Activated T-cell treated with anti-CD3 and anti-CD28 coated beads for 4 hours (primary cell): ENCODE data around the gene CARMIL1.
"Not testable (repeated sequence)": the region's sequence is repeated elsewhere in the genome, so short reads cannot be mapped to it uniquely, and the experiment has no call there.

Source experiments
- DNase-seq: peaks from one replicate; pipeline ENCODE4 v3.0.0-alpha.2; 2020

Gene CARMIL1

GRCh38 chr6:25586119-25586518 lies 306.9 kb downstream of the CARMIL1 start:
- DNase-seq = not testable (repeated sequence)

GRCh38 chr6:25586927-25587326 lies 307.8 kb downstream of the CARMIL1 start:
- no peak for DNase-seq

GRCh38 chr6:25590986-25591385 lies 311.8 kb downstream of the CARMIL1 start:
- no peak for DNase-seq

- DNase-seq = no peak
Measured at GRCh38 chr6:25596928-25597818, 318.0 kb downstream of the CARMIL1 start.

GRCh38 chr6:25599516-25600085 lies 320.4 kb downstream of the CARMIL1 start:
- DNase-seq = no peak

- DNase-seq = no peak
Measured at GRCh38 chr6:25601800-25602673, 322.9 kb downstream of the CARMIL1 start.

- DNase-seq = no peak
Measured at GRCh38 chr6:25602674-25602982, 323.5 kb downstream of the CARMIL1 start.

GRCh38 chr6:25603251-25603650 lies 324.1 kb downstream of the CARMIL1 start:
- DNase-seq = no peak

- no peak for DNase-seq
Measured at GRCh38 chr6:25606151-25606550, 327.0 kb downstream of the CARMIL1 start.

- DNase-seq = no peak
Measured at GRCh38 chr6:25608558-25609174, 329.5 kb downstream of the CARMIL1 start.

- no peak for DNase-seq
Measured at GRCh38 chr6:25612666-25613065, 333.5 kb downstream of the CARMIL1 start.

- DNase-seq = no peak
Measured at GRCh38 chr6:25613415-25613814, 334.2 kb downstream of the CARMIL1 start.

- no peak for DNase-seq
Measured at GRCh38 chr6:25614052-25614451, 334.9 kb downstream of the CARMIL1 start.

GRCh38 chr6:25615471-25615870 lies 336.3 kb downstream of the CARMIL1 start:
- no peak for DNase-seq

- DNase-seq = no peak
Measured at GRCh38 chr6:25617997-25618396, 338.8 kb downstream of the CARMIL1 start.

- no peak for DNase-seq
Measured at GRCh38 chr6:25619217-25619616, 340.0 kb downstream of the CARMIL1 start.

GRCh38 chr6:25620391-25620790 lies 341.2 kb downstream of the CARMIL1 start:
- no peak for DNase-seq

- DNase-seq = no peak
Measured at GRCh38 chr6:25623065-25623464, 343.9 kb downstream of the CARMIL1 start.

- no peak for DNase-seq
Measured at GRCh38 chr6:25623879-25624278, 344.7 kb downstream of the CARMIL1 start.

- DNase-seq = no peak
Measured at GRCh38 chr6:25627001-25627400, 347.8 kb downstream of the CARMIL1 start.

- no peak for DNase-seq
Measured at GRCh38 chr6:25628471-25629197, 349.5 kb downstream of the CARMIL1 start.

GRCh38 chr6:25629198-25629576 lies 350.0 kb downstream of the CARMIL1 start:
- no peak for DNase-seq
